NCI-H524 treated with DMSO at 0.1 percent for 48 hours (cell line): Measurements from ENCODE around the gene AGAP4.
"Not testable (repeated sequence)": the region's sequence is repeated elsewhere in the genome, so short reads cannot be mapped to it uniquely, and the experiment has no call there.

Source experiments
- DNase-seq: peaks from one replicate; lab custom pipeline; 2025; lab: John Stamatoyannopoulos, UW

Gene AGAP4

GRCh38 chr10:45790694-45791426 lies 56.4 kb downstream of the AGAP4 start:
- not testable (repeated sequence) for DNase-seq

GRCh38 chr10:45789991-45790390 lies 57.3 kb downstream of the AGAP4 start:
- DNase-seq: not testable (repeated sequence)

- DNase-seq: not testable (repeated sequence)
Measured at GRCh38 chr10:45787212-45787741, 60.0 kb downstream of the AGAP4 start.

GRCh38 chr10:45786217-45786616 lies 61.1 kb downstream of the AGAP4 start:
- DNase-seq: not testable (repeated sequence)
